Gastroesophageal sphincter (tissue), 3 donors: ENCODE measurements around the gene NCAPD3.

Experiments
- CTCF ChIP-seq, 4 experiments: fragments of 200-600 bp in 2 of 4; fragments of 450-650 bp in 2 of 4; sonication (generic) in 1 of 4; IDR thresholded peaks; one replicate each; pipeline ENCODE4 v1.5.1; 2017 to 2019; ENCODE audit warnings: antibody characterized with exemption in 4 of 4, mild to moderate bottlenecking in 2 of 4, moderate library complexity in 2 of 4
- EP300 ChIP-seq: sonication (generic); formaldehyde crosslinking; IDR thresholded peaks from one replicate; pipeline ENCODE4 v1.6.1; 2017; ENCODE audit warnings: antibody characterized with exemption, mild to moderate bottlenecking
- POLR2A ChIP-seq, 2 donors: fragments of 450-650 bp; IDR thresholded peaks; one replicate each; pipeline ENCODE4 v1.6.1; 2017; ENCODE audit warnings: antibody characterized with exemption in 2 of 2, mild to moderate bottlenecking in 2 of 2, moderate library complexity in 1 of 2
- POLR2AphosphoS5 ChIP-seq: sonication (generic); formaldehyde crosslinking; IDR thresholded peaks from one replicate; pipeline ENCODE4 v1.6.1; 2017; ENCODE audit warnings: antibody characterized with exemption

GRCh38 chr11:134250246-134250645 lies 26.5 kb upstream of the NCAPD3 start:
- TF ChIP-seq CTCF (IDR thresholded peaks at IDR 0.05) = no peak
- TF ChIP-seq POLR2AphosphoS5 = no peak
- TF ChIP-seq POLR2A (IDR thresholded peaks at IDR 0.05) = no peak
- no peak for TF ChIP-seq EP300
